Urinary bladder (tissue), 4 donors: ENCODE data around the gene DHRS12. TPM values are rescaled to one million over a fixed set of nuclear protein-coding genes. Genes with fewer than 3 reads are reported as not detected.

Experiments
- DNase-seq: peaks from one replicate; pipeline ENCODE4 v3.0.0-alpha.2; 2015; ENCODE audit errors: extremely low spot score
- H3K27ac ChIP-seq: one replicate; pipeline ENCODE4 v1.5.1; 2013; ENCODE audit warnings: low read depth, mild to moderate bottlenecking, moderate library complexity
- H3K36me3 ChIP-seq: one replicate; pipeline ENCODE4 v1.6.1; 2013; ENCODE audit warnings: mild to moderate bottlenecking, moderate library complexity; ENCODE audit not compliant: insufficient read depth
- H3K4me1 ChIP-seq: one replicate; pipeline ENCODE4 v1.6.1; 2013; ENCODE audit warnings: mild to moderate bottlenecking, moderate library complexity; ENCODE audit not compliant: insufficient read depth
- H3K4me3 ChIP-seq: one replicate; pipeline ENCODE4 v1.5.1; 2013; ENCODE audit warnings: low read depth, low read length
- WGBS: extraction: QIAGEN DNeasy Blood & Tissue Kit; methylation state at CpG from one replicate; pipeline ENCODE4 v1.1.7; 2013; 5-methylcytosine and 5-hydroxymethylcytosine counted together
- polyA plus RNA-seq: library from polyadenylated mRNA; stranded (reverse); fragments of 200-250 nt; gene quantifications from one replicate; pipeline ENCODE4 v1.2.3, GENCODE V29; 2013
- total RNA-seq: library from RNA; depleted of rRNA; stranded (reverse); fragments of >200 nt; gene quantifications from one replicate; pipeline ENCODE4 v1.2.3, GENCODE V29; 2014
- donor health status: healthy with polysubstance abuse.
- donor health status: healthy.

The DHRS12 gene
- total and polyA plus RNA-seq, 2 donors = 6.4 to 16.8 TPM

DNA sequence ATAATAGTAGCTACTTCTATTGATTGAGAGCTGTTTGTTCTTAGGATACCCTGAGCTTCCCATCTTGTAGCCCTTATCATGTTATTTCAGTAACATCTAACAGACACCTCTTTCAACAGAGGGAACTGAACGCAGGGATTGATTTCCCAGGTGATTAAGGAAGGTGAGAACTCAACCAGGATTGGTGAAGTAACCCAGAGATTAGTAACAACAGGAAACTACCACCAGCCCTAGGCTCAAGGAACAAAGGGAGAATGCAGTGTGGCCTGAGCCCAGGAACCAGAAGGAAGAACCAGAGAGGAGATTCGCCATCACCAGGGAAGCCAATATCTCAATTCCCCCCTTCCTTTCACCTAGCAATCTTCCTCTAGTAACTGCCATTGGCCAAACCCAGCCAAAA, 8.5 kb downstream of the DHRS12 start:
- Histone ChIP-seq H3K4me1 (no peaks in the 10 kb centered on the region), H3K4me3 (no peak overlapping the region), H3K36me3 (no peaks in the 10 kb centered on the region), H3K27ac (no peak overlapping the region)
- no peak for DNase-seq
- WGBS = 89% methylated on average over 2 of the region's 2 CpGs

- H3K27ac ChIP-seq = no peak overlapping the region
- H3K4me1 ChIP-seq = no peaks in the 10 kb centered on the region
- 61% methylated on average over 4 of the region's 4 CpGs for WGBS
- H3K36me3 ChIP-seq = no peaks in the 10 kb centered on the region
- no peak overlapping the region for H3K4me3 ChIP-seq
- DNase-seq = no peak
These were observed 9.0 kb downstream of the DHRS12 start for GRCh38 chr13:51794964-51795363.

GRCh38 chr13:51793570-51794271, 10.2 kb downstream of the DHRS12 start:
- no peak overlapping the region for H3K4me3 ChIP-seq
- no peak for DNase-seq
- 73% methylated on average over 6 of the region's 6 CpGs for WGBS
- H3K36me3 ChIP-seq = no peaks in the 10 kb centered on the region
- H3K4me1 ChIP-seq = no peaks in the 10 kb centered on the region
- no peak overlapping the region for H3K27ac ChIP-seq

- no peak for DNase-seq
- Histone ChIP-seq H3K4me1 (peaks cover 1% of the 10 kb centered on the region), H3K27ac (peak overlapping the region; percentile 33), H3K4me3 (no peak overlapping the region), H3K36me3 (no peaks in the 10 kb centered on the region)
- 45% methylated on average over 10 of the region's 10 CpGs for WGBS
These were observed 17.3 kb downstream of the DHRS12 start for GRCh38 chr13:51786425-51787265.

- H3K4me1 ChIP-seq = peaks cover 1% of the 10 kb centered on the region
- peak; percentile 78 for DNase-seq
- no peak overlapping the region for H3K4me3 ChIP-seq
- H3K27ac ChIP-seq = no peak overlapping the region
- H3K36me3 ChIP-seq = no peaks in the 10 kb centered on the region
- WGBS = 17% methylated on average over 12 of the region's 12 CpGs
These were observed 18.1 kb downstream of the DHRS12 start for GRCh38 chr13:51785712-51786424.

DNA sequence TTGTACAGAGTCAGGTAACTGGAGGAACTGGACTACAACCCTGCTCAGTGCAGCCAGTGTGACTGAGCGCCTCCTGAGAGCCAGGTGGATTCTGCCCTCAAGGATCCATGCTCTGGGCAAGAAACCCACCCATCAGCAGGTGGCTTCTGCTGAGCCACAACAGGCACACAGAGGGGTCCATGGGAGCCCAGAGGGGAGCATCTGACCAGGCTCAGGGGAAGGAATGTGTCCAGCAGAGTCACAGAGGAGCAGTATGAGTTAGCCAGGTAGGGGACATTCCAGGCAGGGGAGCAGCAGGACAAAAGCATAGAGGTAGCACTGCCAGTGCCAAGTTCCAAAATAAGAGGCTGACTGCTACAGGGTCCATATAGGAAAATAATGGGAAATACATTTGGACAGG, 19.9 kb downstream of the DHRS12 start:
- no peak for DNase-seq
- no peaks in the 10 kb centered on the region for H3K36me3 ChIP-seq
- H3K27ac ChIP-seq = no peak overlapping the region
- H3K4me3 ChIP-seq = no peak overlapping the region
- peaks cover 1% of the 10 kb centered on the region for H3K4me1 ChIP-seq
- WGBS = 96% methylated on average over 1 of the region's 1 CpG

DNA sequence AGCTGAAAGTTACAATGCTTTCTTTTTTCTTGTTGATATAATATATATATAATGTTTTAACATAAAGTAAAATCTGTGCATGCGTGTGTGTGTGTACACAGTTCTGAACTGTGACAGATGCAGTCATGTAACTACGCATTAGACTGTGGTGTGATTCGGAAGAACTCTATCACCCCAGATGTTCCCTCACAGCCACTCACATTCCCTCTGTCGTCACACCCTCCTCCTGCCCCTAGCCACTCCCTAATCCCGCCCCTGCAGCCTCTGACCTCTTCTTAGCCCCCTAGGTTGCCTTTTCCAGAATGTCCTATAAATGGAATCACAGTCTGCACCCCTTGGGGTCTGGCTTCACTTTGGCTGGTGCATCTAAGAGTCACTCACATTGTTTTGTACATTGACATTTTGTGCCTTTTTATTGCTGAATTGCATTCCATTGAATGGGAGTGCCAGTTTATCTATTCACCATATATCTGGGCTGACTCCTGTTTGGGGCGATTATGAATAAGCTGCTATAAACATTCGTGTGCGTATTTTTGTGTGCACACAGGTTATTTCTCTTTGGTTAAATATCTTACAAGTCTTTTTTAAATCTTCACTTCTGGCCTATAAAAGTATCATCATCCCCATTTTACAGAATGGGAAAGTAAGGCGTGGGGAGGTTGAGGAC, 20.4 kb downstream of the DHRS12 start:
- no peak overlapping the region for H3K4me3 ChIP-seq
- WGBS = 87% methylated on average over 9 of the region's 9 CpGs

DNA sequence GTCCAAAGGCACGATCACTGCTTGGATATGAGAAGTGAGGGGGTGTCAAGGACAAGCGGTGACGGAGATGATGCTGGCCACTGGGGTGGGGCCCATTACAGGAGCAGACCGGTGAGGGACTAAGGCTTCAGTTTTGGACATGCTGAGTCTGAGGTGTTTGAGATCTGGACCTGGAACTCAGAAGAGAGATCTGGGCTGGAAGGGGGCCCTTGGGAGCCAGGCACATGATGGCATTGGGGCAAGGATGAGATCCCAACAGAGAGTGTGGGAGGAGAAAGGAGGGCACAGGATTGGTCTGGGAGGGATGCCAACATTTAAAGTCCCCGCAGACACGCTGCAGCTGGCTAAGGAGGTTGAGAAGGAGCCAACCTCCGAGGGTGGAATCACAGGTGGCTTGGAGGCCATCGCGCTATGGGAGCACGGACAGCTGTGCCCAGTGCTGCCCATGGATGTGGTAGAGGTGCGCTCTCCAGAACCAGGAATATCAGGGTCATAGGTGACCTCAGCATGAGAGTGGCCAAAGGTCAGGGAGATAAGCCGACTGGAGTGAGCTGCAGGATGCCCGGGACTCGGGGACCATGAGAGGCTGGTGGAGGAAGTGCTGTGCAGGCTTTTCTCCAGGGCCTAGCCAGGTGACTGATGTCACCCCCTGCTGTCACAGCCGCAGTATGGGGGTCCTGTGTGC, 21.8 kb downstream of the DHRS12 start:
- Histone ChIP-seq H3K4me1 (peaks cover under 1% of the 10 kb centered on the region), H3K4me3 (no peak overlapping the region), H3K27ac (no peak overlapping the region), H3K36me3 (no peaks in the 10 kb centered on the region)
- no peak for DNase-seq
- WGBS = 88% methylated on average over 15 of the region's 15 CpGs

More for the DNA sequence above, 20.4 kb downstream of the DHRS12 start:
- no peaks in the 10 kb centered on the region for H3K36me3 ChIP-seq
- DNase-seq = no peak
- H3K4me1 ChIP-seq = peaks cover 1% of the 10 kb centered on the region
- H3K27ac ChIP-seq = no peak overlapping the region

- no peaks in the 10 kb centered on the region for H3K36me3 ChIP-seq
- no peaks in the 10 kb centered on the region for H3K4me1 ChIP-seq
- DNase-seq = no peak
- no peak overlapping the region for H3K4me3 ChIP-seq
- no peak overlapping the region for H3K27ac ChIP-seq
- WGBS = 83% methylated on average over 15 of the region's 15 CpGs
These were observed 22.5 kb downstream of the DHRS12 start for GRCh38 chr13:51781246-51782022.

DNA sequence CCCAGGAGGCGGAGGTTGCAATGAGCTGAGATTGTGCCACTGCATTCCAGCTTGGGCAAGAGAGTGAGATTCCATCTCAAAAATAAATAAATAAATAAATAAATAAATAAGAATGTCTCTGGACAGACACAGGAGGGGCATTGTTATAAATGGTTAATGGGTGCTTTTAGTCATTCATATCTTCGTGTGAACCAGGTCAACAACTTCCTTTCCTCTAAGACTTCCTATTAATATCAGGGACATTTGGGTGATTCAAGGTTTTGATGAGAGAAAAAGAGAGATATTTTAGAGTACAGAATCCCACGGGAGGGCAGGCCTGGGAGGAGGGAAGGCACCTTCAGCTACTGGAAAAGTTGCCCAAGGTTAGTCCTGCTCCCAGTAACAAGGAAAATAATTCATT, 23.9 kb downstream of the DHRS12 start:
- no peaks in the 10 kb centered on the region for H3K4me1 ChIP-seq
- WGBS = 84% methylated on average over 3 of the region's 3 CpGs
- no peak overlapping the region for H3K27ac ChIP-seq
- DNase-seq = no peak
- H3K4me3 ChIP-seq = no peak overlapping the region
- no peaks in the 10 kb centered on the region for H3K36me3 ChIP-seq

- Histone ChIP-seq H3K36me3 (no peaks in the 10 kb centered on the region), H3K27ac (no peak overlapping the region), H3K4me3 (no peak overlapping the region), H3K4me1 (no peaks in the 10 kb centered on the region)
- 70% methylated on average over 11 of the region's 11 CpGs for WGBS
- no peak for DNase-seq
These were observed 25.6 kb downstream of the DHRS12 start for GRCh38 chr13:51778392-51778791.

DNA sequence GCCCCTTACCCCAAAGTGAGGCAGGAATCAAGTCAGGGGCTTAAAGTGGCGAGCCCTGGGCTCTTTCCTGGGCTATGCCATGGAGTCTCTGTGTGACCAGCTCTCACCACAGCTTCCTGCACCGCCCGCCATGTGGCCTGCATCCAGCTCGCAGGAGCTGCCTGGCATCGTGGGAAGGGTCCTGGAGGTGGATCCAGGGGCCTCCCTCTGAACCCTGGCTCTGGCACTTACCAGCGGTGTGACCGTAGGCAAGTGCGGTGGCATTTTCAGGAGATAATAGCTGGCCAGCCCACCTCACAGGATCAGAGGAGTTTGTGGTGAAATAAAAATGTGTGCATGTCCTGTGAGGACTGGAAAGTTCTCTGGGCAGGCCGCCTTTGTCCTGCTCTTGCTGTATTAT, 26.0 kb downstream of the DHRS12 start:
- Histone ChIP-seq H3K36me3 (no peaks in the 10 kb centered on the region), H3K27ac (no peak overlapping the region), H3K4me3 (no peak overlapping the region), H3K4me1 (no peaks in the 10 kb centered on the region)
- 89% methylated on average over 9 of the region's 9 CpGs for WGBS
- no peak for DNase-seq
